Activated CD8-positive, alpha-beta memory T cell treated with anti-CD3 and anti-CD28 coated beads for 4 hours (primary cell): Measurements from ENCODE around the gene NPTXR.

Experiments used
- DNase-seq, 2 donors: peaks; one replicate each; pipeline ENCODE4 v3.0.0-alpha.2; 2020; ENCODE audit warnings: low read depth in 2 of 2

NPTXR gene

DNA sequence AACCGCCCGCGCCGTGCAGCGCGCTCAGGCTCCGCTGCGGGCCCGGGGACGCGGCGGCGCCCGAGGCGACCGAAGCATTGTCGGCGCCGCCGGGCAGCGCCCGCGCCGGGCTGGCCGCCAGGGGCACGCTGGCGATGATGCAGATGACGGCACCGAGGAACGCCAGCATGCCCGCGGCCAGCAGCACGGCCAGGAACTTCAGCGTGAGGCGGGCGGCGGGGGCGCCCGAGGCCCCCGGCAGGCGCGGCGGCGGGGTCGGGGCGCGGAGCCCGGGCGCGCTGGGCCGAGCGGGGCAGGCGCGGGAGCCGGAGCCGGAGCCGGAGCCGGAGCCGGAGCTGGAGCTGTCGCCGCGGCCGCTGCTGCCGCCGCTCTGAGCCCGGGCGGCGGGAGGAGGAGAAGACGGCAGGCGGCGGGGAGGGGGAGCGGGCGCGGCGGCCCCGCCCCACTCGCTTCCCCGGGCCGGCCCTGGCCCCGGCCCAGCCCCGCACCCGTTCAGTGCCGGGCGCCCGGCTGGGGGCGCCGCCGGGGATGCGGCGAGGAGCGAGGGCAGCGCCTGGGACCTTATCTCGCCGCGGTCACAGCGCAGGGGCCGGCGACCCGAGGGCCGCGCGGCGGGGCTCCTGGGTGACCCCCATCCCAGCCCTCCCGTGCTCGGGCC is at the start of gene NPTXR:
Gene NPTXR (minus strand): TSS at position 372 of the 658 bp plus-strand sequence.
- DNase-seq, result no peak

DNA sequence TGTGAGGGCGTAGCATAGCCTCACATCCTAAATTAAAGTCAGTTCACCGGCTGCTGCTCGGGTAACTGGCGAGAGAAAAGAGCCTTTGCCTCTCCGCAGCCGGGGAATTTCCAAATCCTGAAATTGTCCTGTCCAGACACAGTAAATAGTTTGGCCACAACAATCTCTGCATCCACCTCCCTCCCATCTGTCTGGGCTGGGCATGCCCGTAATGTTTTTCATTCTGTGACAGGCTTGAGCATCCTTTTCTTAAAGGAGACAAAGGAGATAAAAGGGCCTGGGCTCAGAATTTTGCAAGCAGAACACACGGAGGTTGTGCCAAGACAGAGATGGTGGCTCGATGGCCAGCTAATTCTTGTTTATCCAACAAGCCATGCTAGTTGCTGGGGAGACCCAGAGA is 47.4 kb upstream of the NPTXR start:
- no peak for DNase-seq

DNA sequence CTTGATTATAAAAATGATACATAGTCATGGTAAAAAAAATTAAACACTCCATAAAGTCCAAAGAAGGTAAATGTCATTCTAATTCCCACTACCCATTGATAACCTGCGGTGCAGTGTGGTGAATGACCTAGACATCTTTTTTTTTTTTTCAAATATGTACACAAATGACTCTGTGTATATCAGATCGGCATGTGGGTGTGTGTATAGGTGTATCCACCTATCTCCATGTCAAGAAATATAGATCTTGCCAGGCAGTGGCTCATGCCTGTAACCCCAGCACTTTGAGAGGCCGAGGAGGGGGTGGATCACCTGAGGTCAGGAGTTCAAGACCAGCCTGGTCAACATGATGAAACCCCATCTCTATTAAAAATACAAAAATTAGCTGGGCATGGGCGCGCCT is 46.5 kb upstream of the NPTXR start:
- DNase-seq, result no peak

DNA sequence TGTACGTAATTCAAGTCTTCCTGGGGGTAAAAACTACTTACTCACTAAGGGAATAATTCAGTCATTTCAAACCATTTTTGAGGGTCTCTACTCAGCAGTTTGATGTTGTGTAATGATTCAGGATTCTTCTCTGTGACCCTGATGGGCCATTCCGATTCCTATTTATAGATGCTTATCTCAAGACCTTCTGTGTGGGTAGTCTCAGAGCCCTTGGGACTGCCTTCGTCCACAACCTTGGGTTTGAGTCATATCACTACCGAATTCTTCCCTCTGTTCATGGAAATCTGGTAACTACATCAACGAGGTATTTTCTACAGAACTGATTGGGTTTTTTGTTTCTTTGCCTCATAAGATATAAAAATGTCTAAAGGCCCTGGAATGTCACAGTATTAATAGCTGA is 42.5 kb upstream of the NPTXR start:
- DNase-seq, result no peak

DNA sequence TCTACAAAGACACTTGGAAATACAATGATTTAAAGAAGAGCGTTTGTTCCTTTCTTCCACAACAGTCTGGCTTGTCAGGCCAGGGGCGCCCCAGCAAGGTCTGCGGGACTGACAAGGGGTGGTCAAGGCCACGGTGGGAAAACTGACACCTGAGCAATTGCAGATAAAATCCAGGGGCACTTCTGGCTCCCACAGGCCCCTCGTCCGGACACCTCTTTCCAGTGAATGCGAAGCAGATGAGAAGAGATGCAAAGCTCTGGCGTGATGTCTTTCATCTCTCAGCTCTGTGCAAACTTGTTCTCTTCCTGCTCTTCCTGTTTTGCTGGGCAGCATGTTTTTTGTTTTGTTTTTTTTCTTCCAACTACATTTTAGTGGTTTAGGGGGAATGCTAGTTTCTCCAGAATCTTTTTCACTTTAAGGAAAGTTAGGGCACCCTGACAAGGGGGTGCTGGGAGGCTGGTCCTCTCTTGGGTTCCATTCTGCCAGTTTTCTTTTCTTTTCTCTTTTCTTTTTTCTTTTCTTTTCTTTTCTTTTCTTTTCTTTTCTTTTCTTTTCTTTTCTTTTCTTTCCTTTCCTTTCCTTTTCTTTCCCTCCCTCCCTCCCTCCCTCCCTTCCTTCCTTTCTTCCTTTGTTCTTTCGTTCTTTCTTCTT is 39.3 kb upstream of the NPTXR start:
- no peak for DNase-seq

DNA sequence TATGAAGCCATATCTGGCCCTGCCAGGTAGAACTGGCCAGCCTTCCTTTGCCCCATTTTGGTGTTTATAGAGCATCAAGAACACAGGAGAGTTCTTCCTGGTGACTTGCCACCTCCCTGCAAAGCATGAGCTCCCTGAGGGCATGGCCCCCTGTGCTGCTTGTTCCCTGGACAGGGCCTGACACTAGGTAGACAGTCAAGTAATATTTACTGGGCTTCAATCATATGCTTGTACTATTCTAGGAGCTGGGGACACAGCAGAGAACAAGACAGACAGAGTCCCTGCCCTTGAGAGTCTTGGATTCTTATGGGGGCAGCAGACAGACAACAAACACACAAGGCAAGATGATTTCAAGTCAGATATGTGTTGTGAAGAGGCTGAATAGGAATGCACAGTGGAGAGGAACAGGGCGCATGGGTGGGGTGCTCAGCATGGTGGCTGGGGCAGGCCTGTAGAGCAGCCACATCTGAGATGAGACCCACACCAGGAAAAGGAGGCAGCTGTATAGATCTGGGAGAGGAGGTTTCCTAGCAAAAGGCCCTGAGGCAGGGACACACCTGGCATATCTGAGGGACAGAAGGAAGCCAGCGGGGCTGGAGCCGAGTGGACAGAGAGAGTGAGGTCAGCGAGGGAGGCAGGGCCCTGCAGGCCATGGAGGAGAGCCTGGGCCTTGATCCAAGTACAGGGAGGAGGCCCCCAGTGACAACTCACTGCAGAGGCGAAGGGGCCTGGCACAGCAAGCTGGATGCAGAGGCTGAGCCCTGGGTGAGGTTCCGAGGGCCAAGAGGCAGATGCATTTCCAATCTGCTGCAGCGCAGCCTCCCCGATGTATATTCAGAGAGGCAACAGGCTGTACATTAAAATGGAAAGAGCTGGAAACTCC is 38.4 kb upstream of the NPTXR start:
- DNase-seq, result no peak

DNA sequence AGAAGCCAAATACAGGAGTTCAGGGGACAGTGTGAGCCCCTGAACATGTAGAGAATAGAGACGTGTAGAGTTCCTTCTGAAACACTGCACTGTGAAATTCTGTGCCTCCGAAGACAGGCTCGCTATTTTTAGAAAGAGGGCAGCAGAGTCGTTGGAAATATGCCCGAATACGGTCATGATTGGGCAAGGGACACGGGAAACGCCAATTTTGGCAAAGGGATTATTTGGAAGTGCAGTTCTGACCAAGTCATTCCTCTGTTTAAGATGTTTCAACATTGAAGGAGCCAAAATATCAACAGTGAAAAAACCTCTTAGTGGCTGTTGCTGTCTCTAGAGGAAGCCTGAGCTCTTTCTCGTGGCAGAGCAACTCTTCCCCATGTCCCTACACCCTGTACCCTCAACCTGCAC is 37.6 kb upstream of the NPTXR start:
- no peak for DNase-seq

DNA sequence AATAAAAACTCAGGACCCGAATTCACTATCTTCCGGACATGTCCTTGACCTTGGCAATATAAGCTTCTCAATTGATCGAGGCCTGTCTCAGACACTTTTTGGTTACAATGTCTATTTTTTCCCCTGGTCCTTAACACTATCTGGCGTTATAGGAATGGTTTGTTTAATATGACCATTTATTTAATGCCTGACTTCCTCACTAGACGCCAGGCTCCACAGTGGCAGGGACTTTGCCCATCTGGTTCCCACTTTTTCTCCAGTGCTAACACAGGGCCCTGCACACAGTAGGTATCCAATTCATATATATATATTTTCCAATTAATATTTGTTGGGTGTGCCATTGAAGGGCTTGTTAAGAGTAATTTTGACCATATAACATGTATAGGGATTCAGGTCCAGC is 36.1 kb upstream of the NPTXR start:
- DNase-seq, result no peak

DNA sequence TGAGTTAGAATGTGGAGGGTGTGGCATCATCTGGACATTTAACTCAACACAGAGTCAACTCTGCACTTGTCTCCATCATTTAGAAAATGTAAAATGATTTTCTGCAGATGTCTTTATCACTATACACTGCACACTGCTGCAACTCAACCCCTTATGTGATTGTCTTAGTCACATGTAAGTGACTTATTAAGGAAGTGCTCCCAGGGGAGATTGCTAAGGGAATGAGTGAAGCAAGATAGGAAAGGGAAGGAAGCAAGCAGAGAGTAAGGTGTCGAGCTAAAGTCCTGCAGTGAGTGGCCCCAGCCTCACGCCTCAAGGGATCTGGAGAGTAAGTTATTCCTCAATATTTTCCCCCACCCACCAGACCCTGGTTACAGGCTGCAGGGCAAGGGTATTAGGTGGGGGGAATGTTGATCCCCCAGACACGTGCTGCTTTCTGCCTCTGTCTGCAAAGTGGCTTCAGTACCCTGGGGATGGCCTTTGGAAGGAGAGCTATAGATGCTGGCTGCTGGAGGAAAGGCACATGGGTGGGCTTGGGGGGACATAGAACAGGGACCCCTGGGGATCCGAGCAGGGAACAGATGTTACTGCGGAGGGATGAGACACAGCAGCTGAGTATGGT is 35.4 kb upstream of the NPTXR start:
- DNase-seq, result no peak

DNA sequence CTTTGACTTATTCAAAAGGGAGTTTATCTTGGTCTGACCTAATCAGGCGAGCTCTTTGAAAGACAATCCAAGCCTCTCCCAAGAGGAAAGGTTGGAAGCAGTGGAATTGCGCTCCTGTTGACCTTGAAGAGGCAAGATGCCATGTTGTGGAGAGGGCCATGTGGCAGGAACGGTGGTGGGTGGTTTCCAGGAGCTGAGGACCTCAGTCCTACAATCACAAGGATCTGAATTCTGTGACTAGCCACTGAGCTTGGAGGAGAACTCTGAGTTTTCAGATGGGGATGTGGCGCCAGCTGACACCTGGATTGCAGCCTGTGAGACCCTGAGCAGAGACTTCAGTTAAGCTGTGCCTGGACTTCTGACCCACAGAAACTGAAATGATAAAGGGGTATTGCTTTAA is 34.2 kb upstream of the NPTXR start:
- no peak for DNase-seq

DNA sequence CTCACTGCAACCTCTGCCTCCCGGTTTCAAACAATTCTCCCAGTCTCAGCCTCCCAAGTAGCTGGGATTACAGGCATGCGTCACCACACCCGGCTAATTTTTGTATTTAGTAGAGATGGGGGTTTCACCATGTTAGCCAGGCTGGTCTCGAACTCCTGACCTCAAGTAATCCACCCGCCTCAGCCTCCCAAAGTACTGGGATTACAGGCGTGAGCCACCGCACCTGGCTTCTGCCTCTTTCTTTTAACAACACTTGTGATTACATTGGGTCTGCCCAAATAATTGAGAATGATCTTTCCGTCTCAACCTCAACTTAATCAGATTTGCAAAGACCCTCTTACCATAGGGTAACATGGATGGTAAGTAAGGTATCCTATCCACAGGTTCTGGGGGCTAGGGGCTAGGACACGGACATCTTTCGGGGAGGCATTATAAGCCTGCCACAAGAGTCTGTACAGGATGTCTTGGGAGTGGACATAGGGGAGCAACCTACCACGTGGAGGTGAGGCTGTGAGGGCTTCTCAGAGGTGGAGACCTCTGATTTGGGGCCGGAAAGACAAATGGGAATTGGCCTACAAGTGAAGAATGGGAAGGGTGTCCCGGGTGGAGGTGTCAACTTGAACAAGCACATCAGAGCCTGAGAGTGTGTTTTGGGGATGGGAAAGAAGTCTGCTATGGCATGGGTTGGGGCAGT is 30.8 kb upstream of the NPTXR start:
- DNase-seq, result no peak

DNA sequence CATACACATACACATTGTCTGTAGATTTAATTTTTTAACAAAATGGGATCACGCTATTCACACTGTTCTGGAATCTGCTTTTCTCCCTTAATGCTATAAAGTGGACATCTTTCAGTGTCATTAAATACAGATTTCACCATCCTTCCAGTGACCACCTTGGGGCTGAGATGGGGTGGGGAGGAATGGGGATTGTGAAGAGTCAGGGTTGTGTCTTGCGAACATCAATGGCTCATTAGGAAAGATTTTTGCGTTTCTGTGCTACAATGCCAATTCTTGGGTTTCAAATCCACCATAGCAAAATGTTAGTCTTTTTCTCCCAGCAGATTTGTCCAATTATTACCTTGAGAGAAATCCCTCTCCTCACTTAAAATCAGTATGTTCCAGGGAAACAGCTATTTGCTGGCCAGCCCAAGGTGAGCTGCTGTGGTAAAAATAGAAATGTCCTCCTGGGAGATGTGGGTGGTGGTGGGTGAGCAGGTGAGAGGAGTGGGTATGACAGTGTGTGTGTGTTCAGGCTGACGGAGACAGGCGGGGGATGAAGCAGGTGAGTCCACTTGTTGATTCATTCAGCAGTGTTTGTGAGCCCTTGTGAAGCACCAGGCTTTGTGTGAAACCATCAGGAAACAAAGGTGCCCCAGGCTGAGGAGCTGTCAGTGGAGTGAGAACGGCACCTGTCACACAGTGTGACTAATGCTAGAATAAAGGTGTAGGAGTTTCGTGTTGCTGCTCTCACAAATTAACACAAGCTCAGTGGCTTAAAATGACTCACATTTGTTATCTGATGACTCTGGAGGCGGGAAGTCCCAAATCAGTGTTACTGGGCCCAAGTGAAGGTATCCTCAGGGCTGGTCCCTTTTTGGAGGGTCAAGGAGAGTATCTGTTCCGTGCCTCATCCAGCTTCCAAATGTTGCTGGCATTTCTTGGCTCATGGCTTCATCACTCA is 29.9 kb upstream of the NPTXR start:
- DNase-seq, result peak; percentile 41 to 74

DNA sequence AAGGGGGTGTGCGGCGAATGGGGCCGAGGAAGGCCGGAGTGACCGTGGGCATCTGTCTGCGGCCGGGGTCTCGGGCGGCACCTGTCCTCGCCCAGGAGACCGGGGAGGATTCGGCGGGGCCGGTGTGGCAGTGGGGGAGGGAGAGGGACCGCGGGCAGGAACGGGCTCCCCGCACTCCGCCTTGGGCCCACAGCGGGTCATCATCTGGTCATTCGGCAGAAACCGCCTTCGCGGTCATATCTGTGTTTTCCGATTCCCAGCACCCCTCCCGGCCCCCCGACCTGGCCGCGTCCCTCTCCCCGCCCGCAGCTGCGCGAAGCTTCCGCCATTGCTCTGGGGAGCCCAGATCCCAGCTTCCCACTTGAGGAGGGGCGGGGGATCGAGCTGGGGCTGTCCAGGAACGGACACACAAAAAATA is 29.0 kb upstream of the NPTXR start:
- DNase-seq, result no peak

DNA sequence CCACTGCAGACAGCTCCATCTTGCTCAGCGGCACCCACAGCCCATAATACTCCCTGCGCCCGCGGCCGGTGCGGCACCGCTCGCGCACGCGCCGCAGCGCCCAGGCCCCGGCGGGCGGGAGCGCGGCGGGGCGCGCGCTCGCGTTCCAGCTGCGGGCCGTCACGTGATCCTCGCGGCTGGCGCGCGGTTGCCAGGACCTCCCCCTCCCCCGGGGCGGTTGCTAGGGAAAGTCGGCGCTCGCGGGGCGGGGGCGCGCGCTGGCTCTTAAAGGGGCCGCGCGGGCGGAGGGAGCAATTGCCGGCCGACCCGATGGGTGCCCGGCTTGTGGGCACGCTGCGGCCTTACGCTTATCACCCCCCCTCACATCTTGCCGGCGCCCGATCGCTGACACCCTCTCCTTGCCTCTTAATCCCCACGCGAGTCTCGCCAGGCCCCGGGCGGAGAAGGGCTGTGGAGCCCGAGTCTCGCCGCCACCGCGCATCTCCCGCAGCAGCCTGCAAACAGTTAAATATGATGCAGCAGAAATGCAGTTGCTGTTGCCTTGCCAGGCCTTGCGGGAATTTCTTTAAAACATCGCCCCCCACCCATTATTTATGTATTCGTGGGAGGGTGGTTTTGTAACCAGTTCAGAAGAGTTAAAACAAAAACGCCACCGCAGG is 28.5 kb upstream of the NPTXR start, which contains the start of gene CBX6:
Gene CBX6 (minus strand): TSS at position 45 of the 659 bp plus-strand sequence. CDS start 26 bp downstream, at position 19.
- peak; percentile 89 to 91 for DNase-seq

DNA sequence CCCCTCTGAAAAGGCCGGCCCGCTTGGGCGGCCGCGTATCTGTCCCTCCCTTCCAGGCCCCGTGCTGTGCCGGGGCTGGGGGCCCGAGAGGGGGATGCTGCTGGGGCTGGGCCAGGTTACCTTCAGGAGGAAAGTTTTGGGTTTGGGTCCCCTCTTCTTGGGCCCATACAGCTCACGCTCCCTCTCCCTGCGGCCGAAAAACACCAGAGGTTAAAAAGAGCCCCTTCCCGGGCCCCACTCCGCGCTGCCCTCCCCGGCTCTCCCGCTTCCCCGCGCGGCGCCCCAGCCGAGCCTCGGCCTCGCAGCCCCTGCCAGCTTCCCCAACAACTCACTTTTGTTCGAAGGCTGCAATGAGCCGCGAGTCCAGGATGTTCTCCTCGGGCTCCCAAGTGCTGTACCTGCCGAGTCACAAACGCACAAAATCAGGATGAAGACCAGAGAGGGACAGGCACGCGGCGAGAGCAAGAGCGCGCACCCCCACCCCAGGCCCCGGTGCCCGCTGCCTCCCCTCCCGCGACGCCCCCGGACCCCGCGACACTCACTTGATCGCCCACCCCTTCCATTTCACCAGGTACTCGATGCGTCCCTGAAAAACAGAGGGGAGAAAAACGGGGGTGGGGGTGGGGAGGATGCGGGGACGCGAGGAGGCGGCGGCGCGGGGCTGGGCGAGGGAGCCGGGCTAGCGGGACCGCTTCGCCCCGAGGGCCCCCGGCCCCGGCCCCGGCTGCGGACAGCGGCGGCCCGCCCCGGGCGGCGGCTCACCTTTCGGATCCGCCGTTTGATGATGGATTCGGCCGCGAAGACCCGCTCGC is 27.7 kb upstream of the NPTXR start:
- DNase-seq, result no peak

DNA sequence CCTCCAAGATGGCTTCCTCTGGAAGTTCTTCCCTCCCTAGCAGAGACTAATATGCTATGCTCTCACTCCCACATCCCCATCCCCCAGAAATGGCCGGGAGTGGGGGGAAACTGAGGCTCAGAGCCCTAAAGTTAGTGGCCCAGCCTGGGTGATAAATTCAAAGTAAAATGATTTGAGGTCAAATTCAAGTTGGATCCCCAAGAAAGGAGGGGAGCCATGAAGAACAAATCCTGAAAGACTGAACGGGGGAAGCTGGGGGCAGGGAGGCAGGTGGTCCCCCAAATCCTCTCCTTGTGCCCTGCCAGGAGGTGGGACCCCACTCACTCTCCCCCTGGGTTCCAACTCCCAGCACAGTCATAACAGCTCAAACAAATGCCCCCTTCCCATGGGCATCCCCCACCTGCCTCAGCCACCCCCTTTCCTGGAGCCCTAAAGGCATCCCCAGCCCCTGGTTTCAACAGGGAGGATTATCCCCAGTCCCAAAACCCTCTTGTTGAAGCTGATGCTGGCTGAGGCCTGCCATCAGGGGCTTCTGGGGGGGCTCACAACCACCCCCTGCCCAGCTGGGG is 27.0 kb upstream of the NPTXR start:
- DNase-seq, result no peak

DNA sequence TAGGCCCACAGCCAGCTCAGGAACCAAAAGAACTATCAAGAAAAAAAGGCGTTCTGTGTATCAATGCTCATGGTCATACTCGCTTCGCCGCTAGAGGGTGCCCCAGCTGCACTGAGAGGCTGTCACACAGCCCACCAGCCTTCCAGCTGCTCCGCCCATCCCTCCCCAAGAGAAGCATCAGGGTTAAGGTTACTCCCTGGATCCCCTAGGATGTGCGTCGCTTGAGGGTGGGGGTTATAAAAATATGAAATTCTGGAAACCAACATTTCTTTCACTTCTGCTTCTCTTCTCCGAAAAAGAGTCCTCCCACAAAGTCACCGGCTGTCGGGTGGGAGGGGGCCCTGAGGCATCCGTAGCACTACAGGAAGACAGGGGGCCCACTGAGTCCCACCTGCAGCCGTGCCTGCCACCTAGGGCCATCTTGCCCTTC is 26.5 kb upstream of the NPTXR start:
- peak; percentile 76 to 77 for DNase-seq

DNA sequence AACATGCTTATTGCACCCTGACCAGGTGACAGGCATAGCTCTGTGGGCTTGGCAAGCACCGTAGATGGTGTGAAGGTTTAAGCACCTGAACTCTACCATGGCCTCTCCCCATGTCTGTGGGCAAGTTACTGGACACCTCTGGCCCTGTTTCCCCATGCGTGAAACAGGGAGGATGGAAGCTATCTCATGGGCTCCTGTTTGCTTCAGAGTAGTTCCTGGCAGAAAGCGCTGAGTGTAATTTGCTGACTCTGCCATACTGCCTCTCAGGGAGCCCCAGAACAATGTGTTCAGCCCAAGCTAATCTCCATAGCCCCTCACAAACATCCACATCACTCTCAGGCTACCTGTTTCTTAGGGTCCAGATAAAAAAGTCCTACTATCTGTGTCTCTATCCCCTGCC is 25.8 kb upstream of the NPTXR start:
- no peak for DNase-seq
